ENCODE results near the gene TBATA. TPM values are rescaled to one million over a fixed set of nuclear protein-coding genes. Genes with fewer than 3 reads are reported as not detected.

Gene TBATA
- total and polyA plus RNA-seq, 10 donors = 0.45 to 2.9 (median 0.63) TPM; not detected in 2

DNA sequence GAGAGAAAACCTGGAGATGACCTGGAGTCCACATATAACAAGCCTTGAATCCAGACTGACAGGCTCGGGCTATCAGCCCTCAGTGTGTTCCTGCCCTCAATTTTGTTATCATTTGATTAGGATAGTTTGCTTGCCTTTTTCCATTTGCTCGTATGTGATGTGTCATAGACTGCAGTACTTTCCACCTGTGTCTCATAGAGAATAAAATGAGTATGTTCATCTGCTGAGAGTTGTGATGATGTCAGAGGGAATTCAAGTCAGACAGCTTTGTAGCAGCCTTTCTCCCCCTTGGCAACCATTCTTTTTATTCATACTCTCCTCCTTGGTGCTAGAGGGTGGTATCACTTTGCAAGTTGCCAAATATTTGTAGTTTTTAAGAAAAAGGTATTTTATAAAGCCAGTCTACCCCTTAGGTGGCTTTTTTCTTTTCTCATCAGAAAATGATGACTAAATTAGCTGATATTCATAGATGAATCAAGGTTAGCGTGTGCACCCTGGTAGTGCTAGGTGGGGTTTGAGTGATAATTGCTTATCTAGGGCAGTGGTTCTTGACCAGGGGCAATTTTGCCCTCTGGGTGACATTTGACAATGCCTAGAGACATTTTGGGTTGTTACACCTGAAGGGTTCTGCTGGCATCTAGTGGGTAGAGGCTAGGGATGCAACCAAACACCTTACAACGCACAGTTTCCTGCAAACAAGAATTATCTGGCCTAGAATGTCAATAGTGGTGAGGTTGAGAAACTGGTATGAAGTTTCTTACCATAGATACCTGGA is 36.0 kb upstream of the TBATA start:
- peaks cover 0 to 51% (median 16%) of the 10 kb centered on the region in 6 donors for H3K4me1 ChIP-seq
- H3K36me3 ChIP-seq = peaks cover 0 to 67% (median 19%) of the 10 kb centered on the region in 6 donors
- no peak overlapping the region for H3K4me3 ChIP-seq
- WGBS, 5 donors = 86 to 94% (median 89%) methylated on average over 4 of the region's 4 CpGs
- intact Hi-C loops (cut with DNase I; ENCODE audit: low total_unique reads) = no loop called here
- DNase-seq = no peak
- no peaks in the 10 kb centered on the region for H3K27me3 ChIP-seq (replicated peaks in 1 of 7)
- H3K9me3 ChIP-seq = no peaks in the 10 kb centered on the region
- no peak overlapping the region for H3K27ac ChIP-seq
- TF ChIP-seq, protein P1, sequence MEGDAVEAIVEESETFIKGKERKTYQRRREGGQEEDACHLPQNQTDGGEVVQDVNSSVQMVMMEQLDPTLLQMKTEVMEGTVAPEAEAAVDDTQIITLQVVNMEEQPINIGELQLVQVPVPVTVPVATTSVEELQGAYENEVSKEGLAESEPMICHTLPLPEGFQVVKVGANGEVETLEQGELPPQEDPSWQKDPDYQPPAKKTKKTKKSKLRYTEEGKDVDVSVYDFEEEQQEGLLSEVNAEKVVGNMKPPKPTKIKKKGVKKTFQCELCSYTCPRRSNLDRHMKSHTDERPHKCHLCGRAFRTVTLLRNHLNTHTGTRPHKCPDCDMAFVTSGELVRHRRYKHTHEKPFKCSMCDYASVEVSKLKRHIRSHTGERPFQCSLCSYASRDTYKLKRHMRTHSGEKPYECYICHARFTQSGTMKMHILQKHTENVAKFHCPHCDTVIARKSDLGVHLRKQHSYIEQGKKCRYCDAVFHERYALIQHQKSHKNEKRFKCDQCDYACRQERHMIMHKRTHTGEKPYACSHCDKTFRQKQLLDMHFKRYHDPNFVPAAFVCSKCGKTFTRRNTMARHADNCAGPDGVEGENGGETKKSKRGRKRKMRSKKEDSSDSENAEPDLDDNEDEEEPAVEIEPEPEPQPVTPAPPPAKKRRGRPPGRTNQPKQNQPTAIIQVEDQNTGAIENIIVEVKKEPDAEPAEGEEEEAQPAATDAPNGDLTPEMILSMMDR (IDR thresholded peaks at IDR 0.05 in 8 of 11, conservative IDR thresholded peaks at IDR 0.05 in 3 of 11) = no peak
- no peak for TF ChIP-seq POLR2AphosphoS5 (IDR thresholded peaks at IDR 0.05)
- no peak for TF ChIP-seq POLR2A (IDR thresholded peaks at IDR 0.05)

DNA sequence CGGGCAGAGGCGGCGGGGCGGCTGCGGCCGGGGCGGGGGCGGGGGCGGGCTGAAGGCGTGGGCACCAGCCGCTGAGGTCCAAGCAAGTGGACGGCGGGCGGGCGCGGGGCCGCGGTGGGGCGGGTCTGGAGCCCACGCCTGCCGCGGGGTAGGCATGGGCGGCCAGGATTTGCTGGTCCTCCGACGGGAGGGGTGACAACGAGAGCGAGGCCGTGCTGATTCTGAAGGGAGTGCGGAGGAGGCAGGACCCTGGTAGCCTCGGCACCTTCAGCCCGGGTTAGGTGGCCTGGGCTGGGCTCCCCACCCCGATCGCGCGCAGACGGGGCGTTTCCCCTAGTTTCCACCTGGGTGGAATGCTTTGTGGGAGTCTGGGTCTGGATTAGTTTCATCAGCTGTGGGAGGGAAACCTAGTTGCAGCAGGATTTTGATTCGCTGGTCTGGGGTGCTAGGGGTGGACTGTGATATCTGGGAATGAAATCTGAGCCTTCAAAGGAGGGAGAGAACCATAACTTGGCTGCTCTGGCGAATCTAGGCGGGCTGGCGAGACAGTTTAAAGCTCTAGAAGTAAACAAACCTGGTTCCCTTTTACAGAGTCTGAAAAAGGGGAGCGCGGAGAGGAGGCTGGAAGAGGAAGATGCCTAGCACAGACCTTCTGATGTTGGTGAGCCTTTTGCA is 31.2 kb upstream of the TBATA start:
- H3K27me3 ChIP-seq (replicated peaks in 1 of 7) = no peaks in the 10 kb centered on the region

DNA sequence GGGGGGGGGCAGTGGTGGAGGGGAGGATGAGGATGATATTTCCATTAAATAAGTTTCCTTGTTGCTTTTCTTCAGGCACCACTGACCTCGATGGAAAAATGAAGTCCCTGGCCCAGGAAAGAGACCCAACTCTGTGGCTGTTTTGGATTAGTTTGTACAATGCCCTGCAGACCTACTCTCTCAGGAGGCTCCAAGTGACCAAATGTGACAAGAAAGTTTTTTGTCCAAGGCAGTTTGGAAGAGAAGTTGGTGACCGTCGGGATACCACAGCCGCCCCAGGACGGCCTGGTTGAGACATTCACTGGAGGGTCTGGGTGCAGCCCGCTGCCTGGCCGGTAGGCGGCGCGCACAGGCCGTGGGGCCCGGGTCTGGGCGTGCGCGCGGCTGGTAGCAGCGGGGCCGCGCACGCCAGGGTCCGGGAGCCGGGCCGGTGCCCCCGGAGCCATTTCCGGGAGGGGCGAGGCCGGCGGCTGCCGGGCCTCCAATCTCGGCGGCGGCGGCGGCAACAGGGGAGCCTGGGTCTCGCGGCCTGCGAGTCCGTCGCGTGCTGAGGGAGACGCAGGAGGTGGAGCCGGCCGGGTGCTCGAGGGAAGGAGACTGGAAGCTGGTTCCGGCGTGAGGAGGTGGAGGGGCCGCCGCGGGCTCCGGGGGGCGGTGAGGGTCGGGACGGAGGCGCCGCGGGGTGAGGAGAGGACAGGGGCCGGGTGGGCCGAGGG is 30.5 kb upstream of the TBATA start, which contains the start of gene SGPL1:
SGPL1 (plus strand) TSS at position 445 of the 716 bp plus-strand sequence. CDS start 906 bp downstream, outside the sequence.
- TF ChIP-seq, protein P1 (IDR thresholded peaks at IDR 0.05 in 8 of 11, conservative IDR thresholded peaks at IDR 0.05 in 3 of 11) = peak; percentile 73 to 99 (median 97)
- TF ChIP-seq POLR2A (IDR thresholded peaks at IDR 0.05) (peak in 1 of 3 donors; percentile 37), POLR2AphosphoS5 (IDR thresholded peaks at IDR 0.05) (peak; percentile 62 to 83 (median 77))
- Histone ChIP-seq H3K4me1 (peaks cover 0 to 52% (median 21%) of the 10 kb centered on the region in 6 donors), H3K27me3 (replicated peaks in 1 of 7) (no peaks in the 10 kb centered on the region), H3K36me3 (peaks cover 0 to 35% (median 5%) of the 10 kb centered on the region in 6 donors), H3K9me3 (no peaks in the 10 kb centered on the region), H3K27ac (peak within 1 kb of the TSS; percentile 74 to 92 (median 86)), H3K4me3 (peak within 1 kb of the TSS; percentile 55 to 90 (median 70))
- peak; percentile 97 for DNase-seq
- 2 to 9% (median 3%) methylated on average over 17 to 58 of the region's 58 CpGs for WGBS, 5 donors
- intact Hi-C loops (cut with DNase I; ENCODE audit: low total_unique reads) = loop anchor here (5.0 kb wide), 1 partner anchor 67 kb away; no protein-coding TSS in a partner anchor

More for the DNA sequence above, 31.2 kb upstream of the TBATA start:
- TF ChIP-seq, protein P1 (IDR thresholded peaks at IDR 0.05 in 8 of 11, conservative IDR thresholded peaks at IDR 0.05 in 3 of 11) = peak in 1 of 11 experiments; percentile 5
- TF ChIP-seq POLR2A (IDR thresholded peaks at IDR 0.05) = no peak
- DNase-seq = peak; percentile 89
- H3K27ac ChIP-seq = peak overlapping the region; percentile 74 to 92 (median 86)
- no peaks in the 10 kb centered on the region for H3K9me3 ChIP-seq
- H3K4me3 ChIP-seq = peak overlapping the region; percentile 55 to 90 (median 70)
- peaks cover 0 to 42% (median 9%) of the 10 kb centered on the region in 6 donors for H3K36me3 ChIP-seq
- 1 to 5% (median 2%) methylated on average over 15 to 43 of the region's 43 CpGs for WGBS, 5 donors
- intact Hi-C loops (cut with DNase I; ENCODE audit: low total_unique reads) = loop anchor here (5.0 kb wide), 1 partner anchor 66 kb away; no protein-coding TSS in a partner anchor
- H3K4me1 ChIP-seq = peaks cover 0 to 58% (median 21%) of the 10 kb centered on the region in 6 donors

All from spleen (tissue), 11 donors.